Measurements from ENCODE around the gene LOXHD1.

LOXHD1 gene

GRCh38 chr18:46439037-46439436, 218.0 kb downstream of the LOXHD1 start:
- no peak for DNase-seq

GRCh38 chr18:46437061-46437460, 220.0 kb downstream of the LOXHD1 start:
- no peak for DNase-seq

GRCh38 chr18:46436621-46437020, 220.4 kb downstream of the LOXHD1 start:
- no peak for DNase-seq

GRCh38 chr18:46435031-46435430, 222.0 kb downstream of the LOXHD1 start:
- DNase-seq, result no peak

GRCh38 chr18:46434629-46435028, 222.4 kb downstream of the LOXHD1 start:
- no peak for DNase-seq

- DNase-seq, result no peak
Measured at GRCh38 chr18:46433121-46433826, 223.7 kb downstream of the LOXHD1 start.

GRCh38 chr18:46431522-46432171, 225.4 kb downstream of the LOXHD1 start:
- DNase-seq, result no peak

GRCh38 chr18:46429649-46430224, 227.3 kb downstream of the LOXHD1 start:
- no peak for DNase-seq

- DNase-seq, result no peak
Measured at GRCh38 chr18:46429130-46429529, 227.9 kb downstream of the LOXHD1 start.

GRCh38 chr18:46428368-46428767, 228.7 kb downstream of the LOXHD1 start:
- DNase-seq, result no peak

GRCh38 chr18:46427216-46427995, 229.6 kb downstream of the LOXHD1 start:
- DNase-seq, result no peak

Data from right hindlimb (tissue), 1 donor.